Naive thymus-derived CD4-positive, alpha-beta T cell (primary cell): ENCODE data around the gene KNSTRN. TPM values are rescaled to one million over a fixed set of nuclear protein-coding genes. Genes with fewer than 3 reads are reported as not detected.

Source experiments
- ATAC-seq: fragments of 150-1000 bp; cut with Tn5 transposase; 2 replicates; pipeline ENCODE4 v1.10.0; 2021; ENCODE audit warnings: mild to moderate bottlenecking, moderate library complexity
- CTCF ChIA-PET: fragments of 350-600 bp; sonication (Branson Sonifier 250); formaldehyde crosslinking; loops from one replicate; lab custom pipeline; 2021; ENCODE audit warnings: antibody characterized with exemption; lab: Charles Lee
- POLR2A ChIA-PET: fragments of 350-600 bp; sonication (Branson Sonifier 250); formaldehyde crosslinking; loops from one replicate; lab custom pipeline; 2021; ENCODE audit warnings: antibody characterized with exemption, inconsistent platforms; lab: Charles Lee
- DNase-seq, 9 donors: peaks; one replicate each; pipeline versions ENCODE4 v3.0.0 to v3.0.0-alpha.2; 2020 to 2022; ENCODE audit warnings: mixed read lengths in 1 of 9
- H3K27ac ChIP-seq: one replicate; pipeline ENCODE4 v1.7.0; 2013; ENCODE audit warnings: mild to moderate bottlenecking, low read depth, low read length, moderate library complexity
- H3K27me3 ChIP-seq, 2 donors: one replicate each; pipeline ENCODE4 v1.7.0; 2013; ENCODE audit warnings: low read length in 2 of 2, mild to moderate bottlenecking in 2 of 2, moderate library complexity in 2 of 2; ENCODE audit not compliant: control insufficient read depth in 2 of 2, insufficient read depth in 2 of 2
- H3K36me3 ChIP-seq, 3 experiments: 1 replicate in 2 of 3; 2 replicates in 1 of 3; pipeline ENCODE4 v1.7.0; 2013; ENCODE audit warnings: low read length in 3 of 3, mild to moderate bottlenecking in 3 of 3, moderate library complexity in 1 of 3; ENCODE audit not compliant: insufficient read depth in 3 of 3, control insufficient read depth in 2 of 3
- H3K4me1 ChIP-seq, 2 donors: one replicate each; pipeline ENCODE4 v1.7.0; 2013; ENCODE audit warnings: low read length in 2 of 2, mild to moderate bottlenecking in 2 of 2, moderate library complexity in 1 of 2; ENCODE audit not compliant: control insufficient read depth in 2 of 2, insufficient read depth in 2 of 2
- H3K4me3 ChIP-seq: 2 replicates; pipeline ENCODE4 v1.7.0; 2013; ENCODE audit warnings: mild to moderate bottlenecking, low read length
- H3K9me3 ChIP-seq, 3 experiments: 1 replicate in 2 of 3; 2 replicates in 1 of 3; pipeline ENCODE4 v1.7.0; 2013; ENCODE audit warnings: low read length in 3 of 3; ENCODE audit not compliant: control insufficient read depth in 2 of 3
- H3K27ac Mint-ChIP-seq, 9 donors: one replicate each; pipeline ENCODE4 v1.8.0; 2020 to 2022; ENCODE audit warnings: mixed read lengths in 9 of 9, mild to moderate bottlenecking in 8 of 9, moderate library complexity in 5 of 9, inconsistent platforms in 2 of 9
- H3K27me3 Mint-ChIP-seq, 5 donors: one replicate each; pipeline ENCODE4 v1.8.0; 2021 to 2022; ENCODE audit warnings: mixed read lengths in 5 of 5, mild to moderate bottlenecking in 1 of 5
- H3K36me3 Mint-ChIP-seq, 5 donors: one replicate each; pipeline ENCODE4 v1.8.0; 2020 to 2022; ENCODE audit warnings: mixed read lengths in 5 of 5, mild to moderate bottlenecking in 3 of 5, inconsistent platforms in 1 of 5
- H3K4me1 Mint-ChIP-seq, 7 donors: one replicate each; pipeline ENCODE4 v1.8.0; 2020 to 2022; ENCODE audit warnings: mixed read lengths in 7 of 7, mild to moderate bottlenecking in 3 of 7, inconsistent platforms in 1 of 7
- H3K4me3 Mint-ChIP-seq, 10 donors: one replicate each; pipeline ENCODE4 v1.8.0; 2020 to 2022; ENCODE audit warnings: mild to moderate bottlenecking in 10 of 10, mixed read lengths in 10 of 10, moderate library complexity in 6 of 10, inconsistent platforms in 2 of 10
- H3K9me3 Mint-ChIP-seq, 11 donors: one replicate each; pipeline ENCODE4 v1.8.0; 2020 to 2022; ENCODE audit warnings: mixed read lengths in 11 of 11, mild to moderate bottlenecking in 4 of 11, inconsistent platforms in 1 of 11, moderate library complexity in 1 of 11
- intact Hi-C, 2 donors: fragments of 100-400 bp; cut with micrococcal nuclease; formaldehyde crosslinking; loops; one replicate each; pipeline ENCODE4 v1.15.1; 2023
- polyA plus RNA-seq, 2 donors: library from polyadenylated mRNA; unstranded; fragments of 300-500 nt; fragmentation: Illumina TruSeq; gene quantifications; one replicate each; pipeline ENCODE4 v1.2.3, GENCODE V29; 2021
- total RNA-seq, 6 experiments: library from RNA in 5 of 6; stranded (reverse) in 5 of 6; gene quantifications; 1 replicate in 5 of 6; 2 replicates in 1 of 6; pipeline ENCODE4 v1.2.3 and lab custom pipeline; 2021 to 2026

KNSTRN gene
- total and polyA plus RNA-seq, 7 experiments from 2014 or later, result 3.7 to 39.6 (median 6.1) TPM

DNA sequence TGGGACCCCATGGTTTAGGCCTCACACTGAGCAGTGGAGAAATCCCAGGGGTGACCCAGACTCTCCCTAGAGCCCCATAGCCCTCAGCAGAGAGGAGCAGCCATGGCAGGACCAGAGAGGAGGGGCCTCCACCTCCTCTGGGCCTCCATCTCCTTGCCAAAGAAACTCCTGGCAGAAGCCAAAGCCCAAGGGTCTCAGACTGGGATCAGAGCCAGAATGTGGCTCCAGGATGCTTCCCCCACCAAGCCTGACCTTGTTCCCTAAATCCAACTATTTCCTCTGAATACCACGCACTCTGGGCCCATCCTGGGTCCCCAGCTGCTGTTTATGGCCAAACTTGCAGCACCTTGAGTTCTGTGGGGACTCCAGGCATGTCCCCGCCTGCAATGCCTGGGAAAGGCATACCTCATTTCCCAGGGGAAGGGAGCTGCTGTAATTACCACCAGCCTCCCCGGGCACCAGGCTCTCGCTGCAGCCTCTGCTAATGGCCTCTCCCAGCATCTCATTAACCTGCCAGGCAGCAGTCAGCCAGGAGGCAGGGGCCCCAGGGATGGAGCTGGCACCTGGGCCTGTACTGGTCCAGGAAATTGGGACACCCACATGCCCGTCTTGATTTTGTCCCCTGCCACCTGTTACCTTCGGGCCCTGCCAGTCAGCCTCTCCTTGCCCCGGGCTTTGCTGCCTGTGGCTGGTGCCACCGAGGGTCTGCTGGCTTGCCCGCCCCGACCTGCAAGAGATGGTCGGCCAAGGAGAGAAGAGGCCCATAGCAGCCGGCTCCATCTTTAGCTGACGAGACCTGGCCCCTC, 46.4 kb upstream of the KNSTRN start:
- ATAC-seq, result no peak
- Histone ChIP-seq H3K4me1 (peaks cover 0 to 16% of the 10 kb centered on the region in 2 donors), H3K9me3 (no peaks in the 10 kb centered on the region), H3K4me3 (no peak overlapping the region), H3K36me3 (no peaks in the 10 kb centered on the region), H3K27me3 (no peaks in the 10 kb centered on the region), H3K27ac (no peak overlapping the region)
- peak overlapping the region in 2 of 10 donors; percentile 13 to 80 for H3K4me3 Mint-ChIP-seq
- peak overlapping the region in 1 of 9 donors; percentile 88 for H3K27ac Mint-ChIP-seq
- H3K9me3 Mint-ChIP-seq, result peaks cover 0 to 1% (median 0%) of the 10 kb centered on the region in 11 donors
- H3K27me3 Mint-ChIP-seq, result no peaks in the 10 kb centered on the region
- peaks cover 0 to 30% (median 22%) of the 10 kb centered on the region in 7 donors for H3K4me1 Mint-ChIP-seq
- H3K36me3 Mint-ChIP-seq, result peaks cover 0 to 3% (median 0%) of the 10 kb centered on the region in 5 donors
- intact Hi-C loops, result no loop called here
- no peak for DNase-seq
- CTCF ChIA-PET, result interaction anchor here (0.7 to 14.2 kb wide), 12 partner anchors 9 to 85 kb away, joined by 3 to 366 read pairs (median 6); partner anchors contain the start of genes INAFM2 and PLCB2
- POLR2A ChIA-PET, result interaction anchor here (1.2 to 5.0 kb wide), 4 partner anchors 10 to 29 kb away, joined by 3 to 31 read pairs (median 20); partner anchors contain the start of genes INAFM2 and PLCB2

DNA sequence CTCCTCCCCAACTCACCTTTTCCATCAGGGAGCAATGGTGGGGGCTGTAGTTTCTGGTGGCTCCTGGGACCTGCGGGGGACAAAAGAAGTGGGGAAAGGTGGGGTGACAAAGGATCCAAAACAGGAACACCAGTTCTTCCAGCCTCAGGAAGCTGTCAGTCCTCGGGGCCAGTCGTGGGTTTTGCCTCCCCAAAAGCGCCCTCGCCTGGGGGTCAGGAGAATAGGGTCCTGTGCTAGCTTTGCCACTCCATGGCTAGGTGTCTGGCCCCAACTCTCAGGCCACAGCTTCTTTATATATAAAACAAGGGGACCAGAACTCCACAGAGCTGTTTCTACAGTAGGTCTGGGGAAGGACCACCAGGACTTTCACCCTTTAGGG, 45.8 kb upstream of the KNSTRN start:
- H3K4me3 Mint-ChIP-seq, result no peak overlapping the region
- CTCF ChIA-PET, result interaction anchor here (0.7 to 14.2 kb wide), 14 partner anchors 8 to 291 kb away, joined by 3 to 366 read pairs (median 5); partner anchors contain the start of genes INAFM2 and PLCB2
- POLR2A ChIA-PET, result interaction anchor here (1.2 to 5.0 kb wide), 4 partner anchors 11 to 30 kb away, joined by 3 to 31 read pairs (median 20); partner anchors contain the start of genes INAFM2 and PLCB2
- peaks cover 0 to 30% (median 22%) of the 10 kb centered on the region in 7 donors for H3K4me1 Mint-ChIP-seq
- DNase-seq (no peak), ATAC-seq (no peak)
- H3K36me3 ChIP-seq, result no peaks in the 10 kb centered on the region
- H3K27ac ChIP-seq, result no peak overlapping the region
- H3K4me1 ChIP-seq, result peaks cover 0 to 16% of the 10 kb centered on the region in 2 donors
- no peak overlapping the region for H3K27ac Mint-ChIP-seq
- H3K27me3 ChIP-seq, result no peaks in the 10 kb centered on the region
- H3K9me3 Mint-ChIP-seq, result peaks cover 0 to 1% (median 0%) of the 10 kb centered on the region in 11 donors
- no peaks in the 10 kb centered on the region for H3K9me3 ChIP-seq
- peaks cover 0 to 3% (median 0%) of the 10 kb centered on the region in 5 donors for H3K36me3 Mint-ChIP-seq
- no peaks in the 10 kb centered on the region for H3K27me3 Mint-ChIP-seq
- H3K4me3 ChIP-seq, result no peak overlapping the region
- intact Hi-C loops, result no loop called here

DNA sequence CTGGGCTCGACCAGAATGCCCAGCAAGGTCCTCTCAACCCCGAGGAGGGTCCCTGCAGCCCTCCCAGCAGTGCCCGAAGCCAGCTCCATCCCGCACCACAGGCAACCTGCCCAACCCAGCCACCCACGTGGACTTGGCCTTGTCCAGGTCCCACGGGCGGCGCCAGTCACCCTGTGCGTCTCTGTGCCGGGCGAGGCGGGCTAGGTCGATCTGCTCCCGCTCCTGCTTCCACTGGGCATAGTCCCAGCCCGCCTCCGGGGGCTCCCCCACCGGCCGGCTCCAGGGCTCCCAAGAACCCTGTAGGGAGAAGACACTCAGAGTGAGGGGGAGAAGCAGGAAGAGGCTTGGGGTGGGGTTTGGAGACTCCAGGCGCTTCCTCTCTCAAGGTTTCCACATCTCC, 44.9 kb upstream of the KNSTRN start:
- ChIA-PET CTCF (interaction anchor here (0.7 to 14.2 kb wide), 27 partner anchors 11 to 292 kb away, joined by 3 to 366 read pairs (median 5); partner anchors contain the start of genes ANKRD63, INAFM2, KNSTRN and PLCB2), POLR2A (interaction anchor here (1.2 to 5.0 kb wide), 5 partner anchors 12 to 31 kb away, joined by 3 to 31 read pairs (median 18); partner anchors contain the start of genes INAFM2 and PLCB2)
- Histone ChIP-seq H3K4me3 (no peak overlapping the region), H3K9me3 (no peaks in the 10 kb centered on the region), H3K4me1 (peaks cover 0 to 16% of the 10 kb centered on the region in 2 donors), H3K27ac (no peak overlapping the region), H3K27me3 (no peaks in the 10 kb centered on the region), H3K36me3 (no peaks in the 10 kb centered on the region)
- H3K27ac Mint-ChIP-seq, result peak overlapping the region in 2 of 9 donors; percentile 32 to 53
- no peak for ATAC-seq
- H3K4me1 Mint-ChIP-seq, result peaks cover 0 to 25% (median 22%) of the 10 kb centered on the region in 7 donors
- DNase-seq, result no peak
- intact Hi-C loops, result no loop called here
- peaks cover 0 to 1% (median 0%) of the 10 kb centered on the region in 11 donors for H3K9me3 Mint-ChIP-seq
- peak overlapping the region in 2 of 10 donors; percentile 45 to 51 for H3K4me3 Mint-ChIP-seq
- no peaks in the 10 kb centered on the region for H3K36me3 Mint-ChIP-seq
- no peaks in the 10 kb centered on the region for H3K27me3 Mint-ChIP-seq

DNA sequence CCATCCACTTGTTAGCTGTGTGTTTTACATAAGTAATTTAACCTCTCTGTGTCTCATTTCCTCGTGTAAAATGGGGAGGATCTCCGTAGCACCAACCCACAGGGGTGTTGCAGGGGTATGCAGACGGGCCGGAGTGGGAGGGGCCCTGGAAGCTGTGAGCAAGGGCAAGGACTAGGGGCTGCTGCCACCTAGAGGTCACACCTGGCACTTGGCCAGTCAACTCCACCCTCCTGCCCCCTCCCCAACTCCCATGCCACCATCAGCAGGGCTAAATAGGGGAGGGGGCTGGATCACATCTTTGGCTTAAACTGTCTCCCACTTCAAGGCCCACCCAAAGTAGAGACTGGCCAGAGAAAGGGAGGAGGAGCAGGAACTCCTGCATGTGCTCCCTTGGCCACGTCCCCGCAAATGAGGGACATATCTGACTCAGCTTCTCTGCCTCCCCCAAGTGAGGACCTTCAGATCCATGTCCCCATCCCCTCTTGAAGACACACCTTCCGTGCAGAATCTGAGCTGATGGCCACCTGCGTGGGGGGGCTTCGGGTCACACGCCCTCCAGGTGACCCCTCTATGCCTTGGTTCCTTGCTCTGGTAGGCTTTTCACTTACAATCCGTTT, 44.4 kb upstream of the KNSTRN start:
- H3K9me3 Mint-ChIP-seq, result peaks cover 0 to 1% (median 0%) of the 10 kb centered on the region in 11 donors
- peaks cover 0 to 22% (median 20%) of the 10 kb centered on the region in 7 donors for H3K4me1 Mint-ChIP-seq
- ATAC-seq (peak; percentile 87), DNase-seq (peak; percentile 61 to 79 (median 76))
- intact Hi-C loops, result loop anchor here (1.0 kb wide), 3 partner anchors 17 to 59 kb away; partner anchors contain the start of gene PLCB2 (in 2 of the 2)
- ChIA-PET CTCF (interaction anchor here (0.6 to 14.2 kb wide), 28 partner anchors 11 to 293 kb away, joined by 3 to 366 read pairs (median 5); partner anchors contain the start of genes ANKRD63, INAFM2, KNSTRN and PLCB2), POLR2A (interaction anchor here (0.6 to 5.0 kb wide), 5 partner anchors 16 to 59 kb away, joined by 3 to 31 read pairs (median 5); partner anchors contain the start of genes INAFM2 and PLCB2)
- no peak overlapping the region for H3K27ac ChIP-seq
- H3K27me3 Mint-ChIP-seq, result no peaks in the 10 kb centered on the region
- H3K9me3 ChIP-seq, result no peaks in the 10 kb centered on the region
- H3K4me3 Mint-ChIP-seq, result peak overlapping the region in 4 of 10 donors; percentile 37 to 67 (median 48)
- no peaks in the 10 kb centered on the region for H3K36me3 Mint-ChIP-seq
- no peaks in the 10 kb centered on the region for H3K36me3 ChIP-seq
- H3K27me3 ChIP-seq, result no peaks in the 10 kb centered on the region
- peaks cover 0 to 16% of the 10 kb centered on the region in 2 donors for H3K4me1 ChIP-seq
- H3K4me3 ChIP-seq, result no peak overlapping the region
- H3K27ac Mint-ChIP-seq, result peak overlapping the region in 4 of 9 donors; percentile 6 to 53 (median 42)

DNA sequence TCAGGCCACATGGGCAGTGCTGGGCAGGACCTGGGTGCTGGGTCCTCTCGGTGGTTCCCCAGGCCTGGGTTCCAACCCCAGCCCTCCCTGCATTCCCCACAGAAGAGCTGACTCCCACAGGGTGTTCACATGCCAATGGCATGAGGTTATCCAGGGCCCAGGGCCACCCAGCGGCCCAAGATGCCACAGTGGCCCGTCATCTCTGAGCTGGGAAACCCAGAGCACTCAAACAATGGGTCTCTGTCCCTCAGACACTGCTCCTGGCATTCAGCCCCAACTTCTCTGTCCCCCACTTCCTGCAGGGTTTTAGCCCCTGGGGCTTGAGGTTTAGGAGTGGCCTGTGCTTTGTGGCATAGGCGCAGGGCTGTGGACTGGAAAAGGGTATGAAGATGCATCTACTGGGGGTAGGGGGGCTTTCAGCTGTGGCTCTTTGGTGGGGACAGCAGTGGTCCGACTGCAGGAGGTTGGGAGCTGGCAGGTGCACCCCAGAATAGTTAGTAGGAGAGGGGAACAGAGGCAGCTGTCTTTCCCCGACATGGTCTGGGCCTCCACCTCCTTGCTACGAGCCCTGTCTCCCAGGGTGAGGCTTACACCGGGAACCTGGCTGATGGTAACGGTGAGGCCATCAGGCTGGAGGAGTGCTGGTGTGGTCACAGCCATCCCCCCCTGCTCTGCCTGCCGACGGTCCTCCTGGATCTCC, 43.5 kb upstream of the KNSTRN start:
- peaks cover 0 to 17% (median 13%) of the 10 kb centered on the region in 7 donors for H3K4me1 Mint-ChIP-seq
- ATAC-seq (no peak), DNase-seq (no peak)
- no peak overlapping the region for H3K27ac Mint-ChIP-seq
- Histone ChIP-seq H3K27ac (no peak overlapping the region), H3K4me3 (no peak overlapping the region), H3K27me3 (no peaks in the 10 kb centered on the region), H3K4me1 (peaks cover 0 to 10% of the 10 kb centered on the region in 2 donors), H3K9me3 (no peaks in the 10 kb centered on the region), H3K36me3 (no peaks in the 10 kb centered on the region)
- no peak overlapping the region for H3K4me3 Mint-ChIP-seq
- H3K36me3 Mint-ChIP-seq, result no peaks in the 10 kb centered on the region
- ChIA-PET CTCF (interaction anchor here (0.6 to 14.2 kb wide), 17 partner anchors 7 to 294 kb away, joined by 3 to 366 read pairs (median 4); partner anchors contain the start of genes INAFM2, KNSTRN and PLCB2), POLR2A (interaction anchor here (1.1 to 3.7 kb wide), 3 partner anchors 17 to 60 kb away, joined by 3 to 18 read pairs (median 5); partner anchors contain the start of gene INAFM2)
- no peaks in the 10 kb centered on the region for H3K27me3 Mint-ChIP-seq
- intact Hi-C loops, result loop anchor here (1.0 kb wide), 3 partner anchors 18 to 60 kb away; partner anchors contain the start of gene PLCB2 (in 2 of the 2)
- peaks cover 0 to under 1% (median 0%) of the 10 kb centered on the region in 11 donors for H3K9me3 Mint-ChIP-seq
